Measurements from ENCODE around the gene PARP16. TPM values are rescaled to one million over a fixed set of nuclear protein-coding genes. Genes with fewer than 3 reads are reported as not detected.

PARP16 gene, protein sequence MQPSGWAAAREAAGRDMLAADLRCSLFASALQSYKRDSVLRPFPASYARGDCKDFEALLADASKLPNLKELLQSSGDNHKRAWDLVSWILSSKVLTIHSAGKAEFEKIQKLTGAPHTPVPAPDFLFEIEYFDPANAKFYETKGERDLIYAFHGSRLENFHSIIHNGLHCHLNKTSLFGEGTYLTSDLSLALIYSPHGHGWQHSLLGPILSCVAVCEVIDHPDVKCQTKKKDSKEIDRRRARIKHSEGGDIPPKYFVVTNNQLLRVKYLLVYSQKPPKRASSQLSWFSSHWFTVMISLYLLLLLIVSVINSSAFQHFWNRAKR
- 6.9 and 9.4 TPM in 2 replicates for total RNA-seq

DNA sequence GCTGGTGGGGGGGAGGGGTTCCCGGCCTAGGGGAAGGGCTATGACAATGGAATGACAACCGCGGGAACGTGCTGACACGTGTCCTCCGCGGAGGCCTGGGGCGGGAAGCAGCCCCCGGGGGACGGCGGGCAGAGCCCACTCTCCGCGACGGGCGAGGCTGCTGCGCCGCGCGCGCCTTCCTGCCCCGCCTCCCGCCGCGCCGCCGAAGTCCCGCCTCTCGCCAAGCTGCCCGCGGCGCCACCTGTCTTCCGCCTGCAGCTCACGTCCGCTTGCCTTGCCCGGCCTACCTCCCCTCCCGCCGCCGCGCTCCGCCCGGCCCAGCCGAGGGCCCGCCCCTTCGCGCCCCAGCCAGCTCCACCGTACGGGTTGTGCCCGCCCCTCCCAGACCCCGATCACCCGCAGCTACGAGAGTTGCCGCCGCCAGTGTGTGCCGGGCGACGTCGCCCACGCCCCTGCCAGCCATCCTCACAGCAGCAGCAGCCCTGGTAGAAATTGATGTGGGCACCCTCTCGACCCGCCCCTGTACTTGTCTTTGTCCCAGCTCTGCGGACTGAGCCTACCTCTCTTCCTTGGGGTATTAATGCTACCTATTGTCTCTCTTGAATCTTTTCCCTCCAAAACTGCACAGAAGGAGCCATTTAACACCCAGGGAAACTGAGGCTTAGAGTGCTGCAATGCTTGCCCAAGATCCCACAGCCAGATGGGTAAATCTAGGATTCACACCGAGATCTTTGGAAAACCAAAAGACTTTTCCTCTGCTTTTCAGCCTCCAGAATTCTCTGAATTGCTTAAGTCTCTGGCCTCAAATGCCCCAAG is at the start of gene PARP16:
TSS of gene PARP16 (minus strand) at position 180 of the 816 bp plus-strand sequence. CDS start 457 bp downstream, outside the sequence.

DNA sequence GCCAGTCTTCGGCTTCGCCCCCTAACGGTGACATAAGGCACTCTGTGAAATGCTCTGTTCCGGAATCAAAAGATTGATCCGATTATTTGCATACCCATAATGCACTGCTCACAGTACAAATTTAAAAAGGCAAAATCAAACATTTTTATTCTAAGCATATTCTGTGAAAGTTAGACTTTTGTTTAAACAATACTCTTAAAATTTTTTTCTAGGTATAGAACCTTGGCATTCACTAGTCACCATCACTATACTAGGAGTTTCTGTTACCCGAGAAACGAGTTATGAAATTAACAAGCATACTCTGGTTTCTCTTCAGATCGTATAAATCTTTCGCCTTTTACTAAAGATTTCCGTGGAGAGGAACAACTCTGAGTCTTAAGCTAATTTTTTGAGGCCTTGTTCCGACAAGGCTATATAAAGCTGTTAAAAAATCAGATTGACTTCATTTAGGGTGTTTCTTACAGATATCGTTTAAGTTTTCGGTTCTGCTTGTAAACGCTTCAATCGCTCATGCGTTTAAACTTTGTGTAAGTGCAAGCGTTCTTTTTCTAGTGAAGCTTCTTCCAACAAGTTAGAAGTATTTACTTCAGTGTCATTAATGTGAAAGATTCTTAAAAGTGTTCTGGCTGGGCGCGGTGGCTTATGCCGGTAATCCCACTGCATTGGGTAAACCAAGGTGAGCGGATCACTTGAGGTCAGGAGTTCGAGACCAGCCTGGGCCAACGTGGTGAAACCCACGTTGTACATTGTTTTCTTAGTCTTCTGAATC is 17.9 kb upstream of the PARP16 start, which contains the start of gene RNU5B-1:
TSS of gene RNU5B-1 (plus strand) at position 297 of the 769 bp plus-strand sequence.

DNA sequence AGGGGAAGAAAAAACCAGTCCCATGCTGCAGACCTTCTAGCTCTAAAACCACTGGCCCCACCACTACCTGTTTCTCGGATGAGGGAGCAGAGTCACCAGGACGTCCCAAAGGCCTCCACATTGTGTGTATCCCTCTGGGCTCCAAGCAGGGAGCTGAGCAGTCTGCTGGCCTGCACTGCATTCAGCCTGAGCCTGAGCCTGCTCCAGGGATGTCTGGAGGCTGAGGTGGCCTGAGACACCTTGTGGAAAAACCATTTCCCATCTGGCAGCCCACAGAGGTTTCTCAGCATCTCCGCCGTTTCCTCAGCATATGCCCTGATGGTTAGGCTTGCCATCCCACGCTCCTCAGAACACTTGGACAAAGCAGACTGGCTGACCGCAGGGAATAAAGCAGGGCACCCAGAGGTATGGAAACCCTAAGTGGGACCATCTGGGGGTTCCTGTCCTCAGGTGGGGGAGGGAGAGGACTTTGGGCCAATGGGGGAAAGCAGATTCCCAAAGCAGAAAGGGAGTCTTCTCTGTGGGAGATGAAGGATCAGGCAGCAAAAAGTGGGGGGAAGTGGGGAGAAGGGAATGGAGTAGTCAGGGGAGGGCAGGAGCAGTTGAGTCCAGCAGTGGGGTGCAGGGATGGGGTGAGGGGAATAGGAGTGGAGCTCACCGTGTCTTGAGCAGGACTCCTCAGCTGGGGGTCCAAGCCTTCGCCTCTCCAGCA is 75.8 kb downstream of the PARP16 start, which contains the start of gene CILP:
TSS of gene CILP (minus strand) at position 704 of the 712 bp plus-strand sequence. CDS start 1,718 bp downstream, outside the sequence.

Small RNA genes lying within 50 kb of the gene (small RNA-seq; reads per million reads assigned to genes)
- gene AC068213.1 = not detected
- gene RNU5A-1 = 517 reads per million, percentile 99 among the genes with 10 or more reads in this experiment
- 582 reads per million, percentile 99 among the genes with 10 or more reads in this experiment for gene RNU5B-1
- gene RNU6-686P = not detected
- gene SNORA24B = 59.8 reads per million, percentile 98 among the genes with 10 or more reads in this experiment

Other genes starting within 250 kb of the PARP16 start
- not detected in 2 replicates for gene SLC51B, start 241.5 kb downstream of the PARP16 start, total RNA-seq
- gene RASL12, start 218.9 kb downstream of the PARP16 start, total RNA-seq = not detected in 2 replicates
- not detected in 2 replicates for gene KBTBD13, start 210.1 kb downstream of the PARP16 start, total RNA-seq
- gene UBAP1L, start 171.7 kb downstream of the PARP16 start, total RNA-seq = 2.1 and 4.3 TPM in 2 replicates
- 18.3 and 18.5 TPM in 2 replicates for gene PDCD7, start 153.1 kb downstream of the PARP16 start, total RNA-seq
- gene CLPX, start 101.5 kb downstream of the PARP16 start, total RNA-seq = 26.3 and 31.9 TPM in 2 replicates
- gene CILP, start 75.4 kb downstream of the PARP16 start, total RNA-seq = under 0.01 TPM in 2 replicates
- not detected in 2 replicates for gene RNU5A-1, start 9.2 kb upstream of the PARP16 start, total RNA-seq
- gene RNU5B-1, start 17.8 kb upstream of the PARP16 start, total RNA-seq = not detected in 2 replicates
- 0.33 and 7.1 TPM in 2 replicates for gene IGDCC3, start 91.1 kb upstream of the PARP16 start, total RNA-seq
- 1.8 and 8.2 TPM in 2 replicates for gene IGDCC4, start 136.1 kb upstream of the PARP16 start, total RNA-seq
- gene DPP8, start 230.8 kb upstream of the PARP16 start, total RNA-seq = 36.5 and 41.9 TPM in 2 replicates
- gene HACD3, start 243.6 kb upstream of the PARP16 start, total RNA-seq = 78.5 and 110 TPM in 2 replicates